ENCODE data around the gene TCHHL1. TPM values are rescaled to one million over a fixed set of nuclear protein-coding genes. Genes with fewer than 3 reads are reported as not detected.

Gene TCHHL1
- polyA plus RNA-seq, 1 donor from 2014 or later = not detected

DNA sequence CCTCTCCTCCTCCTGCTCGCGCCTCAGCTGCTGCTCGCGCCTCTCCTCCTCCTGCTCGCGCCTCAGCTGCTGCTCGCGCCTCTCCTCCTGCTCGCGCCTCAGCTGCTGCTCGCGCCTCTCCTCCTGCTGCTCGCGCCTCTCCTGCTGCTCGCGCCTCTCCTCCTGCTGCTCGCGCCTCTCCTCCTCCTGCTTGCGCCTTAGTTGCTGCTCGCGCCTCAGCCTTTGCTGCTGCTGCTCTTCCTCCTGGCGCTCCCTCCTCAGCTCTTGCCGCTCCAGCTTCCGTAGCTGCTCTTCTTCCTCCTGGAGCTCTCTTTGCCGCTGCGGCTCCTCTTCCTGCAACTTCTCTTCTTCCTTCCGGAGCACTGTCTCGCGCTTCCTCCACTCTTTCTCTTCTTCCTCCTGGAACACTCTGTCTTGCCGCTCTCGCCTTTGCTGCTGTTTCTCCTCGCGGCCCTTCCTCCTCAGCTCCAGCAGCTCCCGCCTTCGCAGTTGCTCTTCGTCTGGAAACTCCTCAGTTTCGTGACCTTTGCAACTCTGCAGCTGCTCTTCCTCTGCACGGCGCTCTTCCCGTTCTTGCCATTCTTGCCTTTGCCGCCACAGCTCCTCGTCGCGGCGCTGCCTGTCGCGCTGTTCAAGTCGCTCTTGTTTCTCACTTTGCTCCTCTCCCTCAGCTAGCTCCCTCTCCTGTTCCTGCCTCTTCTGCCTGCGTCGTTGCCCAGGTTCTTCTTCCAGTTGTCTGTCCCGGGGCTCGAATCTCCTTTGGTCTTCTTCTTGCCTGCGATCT, 23.4 kb upstream of the TCHHL1 start:
- H3K27me3 ChIP-seq (ENCODE audit: insufficient read depth, low read depth, low read length) = peaks cover 57% of the 10 kb centered on the region
- peaks cover 30% of the 10 kb centered on the region for H3K9me3 ChIP-seq (ENCODE audit: low read length)
- peak overlapping the region; percentile 22 for H3K4me2 ChIP-seq (ENCODE audit: low read length)
- H3K4me3 ChIP-seq (ENCODE audit: low read length) = peak overlapping the region; percentile 66
- H3K9ac ChIP-seq (ENCODE audit: low read length) = peak overlapping the region; percentile 57
- H3K36me3 ChIP-seq (ENCODE audit: insufficient read depth, low read length) = no peaks in the 10 kb centered on the region
- H2AFZ ChIP-seq (ENCODE audit: low read depth, low read length) = peak overlapping the region; percentile 22
- H4K20me1 ChIP-seq (ENCODE audit: insufficient read depth) = no peaks in the 10 kb centered on the region
- TF ChIP-seq, protein P1, sequence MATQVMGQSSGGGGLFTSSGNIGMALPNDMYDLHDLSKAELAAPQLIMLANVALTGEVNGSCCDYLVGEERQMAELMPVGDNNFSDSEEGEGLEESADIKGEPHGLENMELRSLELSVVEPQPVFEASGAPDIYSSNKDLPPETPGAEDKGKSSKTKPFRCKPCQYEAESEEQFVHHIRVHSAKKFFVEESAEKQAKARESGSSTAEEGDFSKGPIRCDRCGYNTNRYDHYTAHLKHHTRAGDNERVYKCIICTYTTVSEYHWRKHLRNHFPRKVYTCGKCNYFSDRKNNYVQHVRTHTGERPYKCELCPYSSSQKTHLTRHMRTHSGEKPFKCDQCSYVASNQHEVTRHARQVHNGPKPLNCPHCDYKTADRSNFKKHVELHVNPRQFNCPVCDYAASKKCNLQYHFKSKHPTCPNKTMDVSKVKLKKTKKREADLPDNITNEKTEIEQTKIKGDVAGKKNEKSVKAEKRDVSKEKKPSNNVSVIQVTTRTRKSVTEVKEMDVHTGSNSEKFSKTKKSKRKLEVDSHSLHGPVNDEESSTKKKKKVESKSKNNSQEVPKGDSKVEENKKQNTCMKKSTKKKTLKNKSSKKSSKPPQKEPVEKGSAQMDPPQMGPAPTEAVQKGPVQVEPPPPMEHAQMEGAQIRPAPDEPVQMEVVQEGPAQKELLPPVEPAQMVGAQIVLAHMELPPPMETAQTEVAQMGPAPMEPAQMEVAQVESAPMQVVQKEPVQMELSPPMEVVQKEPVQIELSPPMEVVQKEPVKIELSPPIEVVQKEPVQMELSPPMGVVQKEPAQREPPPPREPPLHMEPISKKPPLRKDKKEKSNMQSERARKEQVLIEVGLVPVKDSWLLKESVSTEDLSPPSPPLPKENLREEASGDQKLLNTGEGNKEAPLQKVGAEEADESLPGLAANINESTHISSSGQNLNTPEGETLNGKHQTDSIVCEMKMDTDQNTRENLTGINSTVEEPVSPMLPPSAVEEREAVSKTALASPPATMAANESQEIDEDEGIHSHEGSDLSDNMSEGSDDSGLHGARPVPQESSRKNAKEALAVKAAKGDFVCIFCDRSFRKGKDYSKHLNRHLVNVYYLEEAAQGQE (IDR thresholded peaks at IDR 0.05; ENCODE audit: borderline replicate concordance) = peak; percentile 9
- no peak for TF ChIP-seq RAD21 (conservative IDR thresholded peaks at IDR 0.05)
- no peaks in the 10 kb centered on the region for H3K79me2 ChIP-seq (replicated peaks; ENCODE audit: insufficient read depth, low read length)
- H3F3A ChIP-seq (ENCODE audit: insufficient read depth, low read length, poor library complexity, severe bottlenecking) = no peaks in the 10 kb centered on the region
- H3K9me2 ChIP-seq (ENCODE audit: insufficient read depth, low read length) = no peaks in the 10 kb centered on the region
- H3K27ac ChIP-seq (ENCODE audit: low read length) = peak overlapping the region; percentile 17

DNA sequence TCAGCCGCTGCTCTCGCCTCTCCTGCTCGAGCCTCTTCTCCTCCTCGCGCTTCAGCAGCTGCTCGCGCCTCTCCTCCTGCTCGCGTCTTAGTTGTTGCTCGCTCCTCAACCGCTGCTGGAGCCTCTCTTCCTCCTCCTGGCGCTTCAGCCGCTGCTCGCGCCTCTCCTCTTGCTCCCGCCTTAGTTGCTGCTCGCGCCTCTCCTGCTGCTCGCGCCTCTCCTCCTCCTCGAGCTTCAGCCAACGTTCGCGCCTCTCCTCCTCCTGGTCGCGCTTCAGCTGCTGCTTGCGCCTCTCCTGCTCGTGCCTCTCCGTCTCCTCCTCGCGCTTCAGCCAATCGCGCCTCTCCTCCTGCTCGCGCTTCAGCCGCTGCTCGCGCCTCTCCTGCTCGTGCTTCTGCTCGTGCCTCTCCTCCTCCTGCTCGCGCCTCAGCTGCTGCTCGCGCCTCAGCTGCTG, 22.7 kb upstream of the TCHHL1 start:
- Histone ChIP-seq H3F3A (ENCODE audit: insufficient read depth, low read length, poor library complexity, severe bottlenecking) (no peaks in the 10 kb centered on the region), H3K9ac (ENCODE audit: low read length) (peak overlapping the region; percentile 57), H3K4me2 (ENCODE audit: low read length) (peak overlapping the region; percentile 17), H3K79me2 (replicated peaks; ENCODE audit: insufficient read depth, low read length) (no peaks in the 10 kb centered on the region), H2AFZ (ENCODE audit: low read depth, low read length) (peak overlapping the region; percentile 85), H3K4me3 (ENCODE audit: low read length) (peak overlapping the region; percentile 66), H3K36me3 (ENCODE audit: insufficient read depth, low read length) (no peaks in the 10 kb centered on the region), H3K27ac (ENCODE audit: low read length) (peak overlapping the region; percentile 66), H3K9me2 (ENCODE audit: insufficient read depth, low read length) (no peaks in the 10 kb centered on the region), H3K27me3 (ENCODE audit: insufficient read depth, low read depth, low read length) (peaks cover 60% of the 10 kb centered on the region), H3K9me3 (ENCODE audit: low read length) (peaks cover 37% of the 10 kb centered on the region), H4K20me1 (ENCODE audit: insufficient read depth) (no peaks in the 10 kb centered on the region)
- peak; percentile 27 for TF ChIP-seq POLR2AphosphoS5 (IDR thresholded peaks at IDR 0.05)
- TF ChIP-seq, protein P1 (IDR thresholded peaks at IDR 0.05; ENCODE audit: borderline replicate concordance) = peak; percentile 15
- TF ChIP-seq, protein P2, sequence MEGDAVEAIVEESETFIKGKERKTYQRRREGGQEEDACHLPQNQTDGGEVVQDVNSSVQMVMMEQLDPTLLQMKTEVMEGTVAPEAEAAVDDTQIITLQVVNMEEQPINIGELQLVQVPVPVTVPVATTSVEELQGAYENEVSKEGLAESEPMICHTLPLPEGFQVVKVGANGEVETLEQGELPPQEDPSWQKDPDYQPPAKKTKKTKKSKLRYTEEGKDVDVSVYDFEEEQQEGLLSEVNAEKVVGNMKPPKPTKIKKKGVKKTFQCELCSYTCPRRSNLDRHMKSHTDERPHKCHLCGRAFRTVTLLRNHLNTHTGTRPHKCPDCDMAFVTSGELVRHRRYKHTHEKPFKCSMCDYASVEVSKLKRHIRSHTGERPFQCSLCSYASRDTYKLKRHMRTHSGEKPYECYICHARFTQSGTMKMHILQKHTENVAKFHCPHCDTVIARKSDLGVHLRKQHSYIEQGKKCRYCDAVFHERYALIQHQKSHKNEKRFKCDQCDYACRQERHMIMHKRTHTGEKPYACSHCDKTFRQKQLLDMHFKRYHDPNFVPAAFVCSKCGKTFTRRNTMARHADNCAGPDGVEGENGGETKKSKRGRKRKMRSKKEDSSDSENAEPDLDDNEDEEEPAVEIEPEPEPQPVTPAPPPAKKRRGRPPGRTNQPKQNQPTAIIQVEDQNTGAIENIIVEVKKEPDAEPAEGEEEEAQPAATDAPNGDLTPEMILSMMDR (IDR thresholded peaks at IDR 0.05; ENCODE audit: poor library complexity, severe bottlenecking) = no peak

Measured in neural cell (in vitro differentiated cells).